HL-60 (cell line): ENCODE measurements around the gene OR6K3.

Experiments
- DNase-seq, 2 experiments: peaks; one replicate each; pipeline ENCODE4 v3.0.0-alpha.2; 2010 to 2020; ENCODE audit warnings: low read depth in 1 of 2, low spot score in 1 of 2
- H3K27ac ChIP-seq: fragments of 250-450 bp; sonication (Bioruptor Pico); replicated peaks from 2 replicates; pipeline ENCODE4 v1.5.1; 2020; ENCODE audit warnings: mild to moderate bottlenecking, moderate library complexity
- H3K27me3 ChIP-seq: fragments of 250-450 bp; sonication (Bioruptor Pico); 2 replicates; pipeline ENCODE4 v1.5.1; 2021; ENCODE audit warnings: mild to moderate bottlenecking, moderate library complexity; ENCODE audit not compliant: insufficient read depth, poor library complexity, severe bottlenecking
- H3K4me3 ChIP-seq: replicated peaks from 2 replicates; pipeline ENCODE4 v1.5.1; 2011; ENCODE audit warnings: mild to moderate bottlenecking, control low read depth, low read length; ENCODE audit not compliant: insufficient read depth
- GABPA ChIP-seq: IDR thresholded peaks from 2 replicates; pipeline ENCODE4 v1.6.1; 2012; ENCODE audit warnings: low read depth
- POLR2AphosphoS5 ChIP-seq: IDR thresholded peaks from 2 replicates; pipeline ENCODE4 v1.6.1; 2012; ENCODE audit warnings: low read depth
- REST ChIP-seq: IDR thresholded peaks from 2 replicates; pipeline ENCODE4 v1.6.1; 2012; ENCODE audit warnings: low read depth; ENCODE audit not compliant: insufficient replicate concordance
- SPI1 ChIP-seq: IDR thresholded peaks from 2 replicates; pipeline ENCODE4 v1.6.1; 2012; ENCODE audit warnings: low read depth, mild to moderate bottlenecking, borderline replicate concordance
- TF ChIP-seq, protein P1 (sequence below): IDR thresholded peaks from one replicate; pipeline ENCODE4 v1.5.1; 2011; ENCODE audit warnings: low read length, control low read depth, inconsistent platforms; ENCODE audit not compliant: insufficient read depth

OR6K3 gene

GRCh38 chr1:158674302-158674701 lies 46.2 kb downstream of the OR6K3 start:
- no peak overlapping the region for H3K27ac ChIP-seq
- TF ChIP-seq POLR2AphosphoS5 (no peak), GABPA (no peak), REST (no peak), SPI1 (no peak)
- TF ChIP-seq, protein P1, sequence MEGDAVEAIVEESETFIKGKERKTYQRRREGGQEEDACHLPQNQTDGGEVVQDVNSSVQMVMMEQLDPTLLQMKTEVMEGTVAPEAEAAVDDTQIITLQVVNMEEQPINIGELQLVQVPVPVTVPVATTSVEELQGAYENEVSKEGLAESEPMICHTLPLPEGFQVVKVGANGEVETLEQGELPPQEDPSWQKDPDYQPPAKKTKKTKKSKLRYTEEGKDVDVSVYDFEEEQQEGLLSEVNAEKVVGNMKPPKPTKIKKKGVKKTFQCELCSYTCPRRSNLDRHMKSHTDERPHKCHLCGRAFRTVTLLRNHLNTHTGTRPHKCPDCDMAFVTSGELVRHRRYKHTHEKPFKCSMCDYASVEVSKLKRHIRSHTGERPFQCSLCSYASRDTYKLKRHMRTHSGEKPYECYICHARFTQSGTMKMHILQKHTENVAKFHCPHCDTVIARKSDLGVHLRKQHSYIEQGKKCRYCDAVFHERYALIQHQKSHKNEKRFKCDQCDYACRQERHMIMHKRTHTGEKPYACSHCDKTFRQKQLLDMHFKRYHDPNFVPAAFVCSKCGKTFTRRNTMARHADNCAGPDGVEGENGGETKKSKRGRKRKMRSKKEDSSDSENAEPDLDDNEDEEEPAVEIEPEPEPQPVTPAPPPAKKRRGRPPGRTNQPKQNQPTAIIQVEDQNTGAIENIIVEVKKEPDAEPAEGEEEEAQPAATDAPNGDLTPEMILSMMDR = no peak
- H3K4me3 ChIP-seq = no peak overlapping the region
- H3K27me3 ChIP-seq = no peaks in the 10 kb centered on the region
- no peak for DNase-seq
